ENCODE data around the gene SYCP2.
A peak's percentile ranks its signal among the peaks of the same experiment; 100 is the strongest.

The SYCP2 gene

DNA sequence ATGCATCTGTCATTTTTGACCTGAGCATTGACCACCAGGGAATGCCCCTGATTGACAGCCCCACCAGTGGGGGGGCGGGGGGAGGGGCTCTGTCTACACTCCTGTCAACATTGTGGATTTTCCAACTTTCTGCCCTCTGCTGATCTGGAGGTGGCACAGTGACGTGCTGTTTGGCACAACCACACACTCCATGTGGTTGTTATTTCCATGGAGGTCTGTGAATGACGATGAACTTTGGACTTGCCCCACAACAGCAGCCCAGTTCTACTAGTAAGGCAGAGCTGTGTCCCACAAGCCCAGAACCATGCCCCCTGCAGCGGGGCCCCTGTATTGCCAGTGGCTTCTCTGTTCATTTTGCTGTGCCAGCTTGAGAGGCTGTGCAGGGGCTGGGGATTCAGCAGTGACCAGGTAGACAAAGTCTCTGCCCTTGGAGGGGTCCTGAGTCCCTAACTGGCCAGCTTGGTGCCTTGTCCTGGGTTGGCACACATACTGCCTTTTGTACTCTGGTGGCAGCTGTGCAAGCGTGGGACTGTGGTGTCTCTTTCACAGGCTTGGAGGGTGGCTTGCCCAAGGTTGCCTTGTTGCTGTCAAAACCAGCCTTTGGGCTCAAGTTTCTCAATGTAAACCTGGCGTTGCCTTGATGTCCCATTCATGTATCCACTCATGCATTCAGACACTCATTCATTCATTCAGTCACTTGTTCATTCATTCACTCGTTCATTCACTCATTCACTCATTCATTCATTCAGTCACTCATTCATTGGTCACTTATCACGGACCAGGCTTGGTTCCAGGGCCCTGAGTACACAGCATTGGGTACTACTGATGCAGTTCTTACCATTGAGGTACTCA is 108.5 kb downstream of the SYCP2 start:
- no peak for DNase-seq (ENCODE audit: insufficient read length, low spot score)
- FAIRE-seq = peak; percentile 81

DNA sequence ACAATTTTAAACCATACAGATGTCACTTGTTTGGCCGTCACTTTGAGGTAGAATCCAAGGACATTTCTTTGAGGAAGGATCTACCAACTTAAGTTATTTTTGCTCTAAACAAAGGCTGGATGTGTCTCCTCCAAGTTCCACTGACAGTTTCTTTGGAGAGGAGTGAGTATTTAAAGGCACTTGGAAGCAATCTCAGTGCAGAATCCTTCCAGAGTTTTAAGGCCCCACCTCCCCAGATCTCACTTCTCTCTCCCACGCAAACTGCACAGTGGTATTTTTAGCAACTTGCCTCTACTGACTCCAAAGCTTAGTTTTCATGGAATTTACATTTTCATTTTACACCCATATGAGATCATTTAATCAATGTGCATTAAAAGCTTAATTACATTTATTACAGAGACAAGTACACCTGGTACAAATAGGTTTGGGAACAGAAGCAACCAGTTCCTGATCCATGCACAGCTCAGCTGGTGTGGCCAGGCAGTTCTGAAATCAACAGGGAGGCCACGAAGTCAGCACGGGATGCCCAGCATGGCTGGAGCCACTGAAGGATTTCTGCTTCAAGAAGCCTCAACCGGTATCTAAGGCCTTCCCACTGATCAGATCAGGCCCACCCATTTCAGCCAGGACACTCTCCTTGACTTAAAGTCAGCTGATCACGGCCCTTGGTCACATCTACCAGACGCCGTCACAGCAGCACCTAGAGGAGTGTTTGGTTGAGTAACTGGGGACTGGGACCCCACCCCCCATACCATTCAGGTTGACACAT is 109.8 kb downstream of the SYCP2 start:
- FAIRE-seq (no peak), DNase-seq (ENCODE audit: insufficient read length, low spot score) (no peak)

DNA sequence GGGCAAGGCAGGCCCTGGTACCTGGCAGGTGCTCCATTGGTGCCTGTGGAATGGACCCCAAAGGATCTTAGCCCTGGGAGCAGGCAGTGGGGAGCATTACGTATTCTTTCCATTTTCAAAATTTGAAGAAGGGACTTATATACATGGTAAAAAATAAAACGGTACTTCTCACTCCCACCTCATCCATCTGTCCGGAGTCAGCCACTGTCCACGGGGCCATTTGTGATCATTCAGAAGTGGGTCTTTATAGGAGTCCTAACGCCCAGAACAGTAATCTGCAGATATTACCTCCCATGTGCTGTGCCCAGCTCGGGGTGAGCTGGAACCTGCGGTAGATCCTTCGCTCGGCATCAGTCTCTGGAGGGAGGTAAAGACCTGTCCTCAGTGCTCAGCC is 110.4 kb downstream of the SYCP2 start:
- DNase-seq (ENCODE audit: insufficient read length, low spot score) (no peak), FAIRE-seq (no peak)

DNA sequence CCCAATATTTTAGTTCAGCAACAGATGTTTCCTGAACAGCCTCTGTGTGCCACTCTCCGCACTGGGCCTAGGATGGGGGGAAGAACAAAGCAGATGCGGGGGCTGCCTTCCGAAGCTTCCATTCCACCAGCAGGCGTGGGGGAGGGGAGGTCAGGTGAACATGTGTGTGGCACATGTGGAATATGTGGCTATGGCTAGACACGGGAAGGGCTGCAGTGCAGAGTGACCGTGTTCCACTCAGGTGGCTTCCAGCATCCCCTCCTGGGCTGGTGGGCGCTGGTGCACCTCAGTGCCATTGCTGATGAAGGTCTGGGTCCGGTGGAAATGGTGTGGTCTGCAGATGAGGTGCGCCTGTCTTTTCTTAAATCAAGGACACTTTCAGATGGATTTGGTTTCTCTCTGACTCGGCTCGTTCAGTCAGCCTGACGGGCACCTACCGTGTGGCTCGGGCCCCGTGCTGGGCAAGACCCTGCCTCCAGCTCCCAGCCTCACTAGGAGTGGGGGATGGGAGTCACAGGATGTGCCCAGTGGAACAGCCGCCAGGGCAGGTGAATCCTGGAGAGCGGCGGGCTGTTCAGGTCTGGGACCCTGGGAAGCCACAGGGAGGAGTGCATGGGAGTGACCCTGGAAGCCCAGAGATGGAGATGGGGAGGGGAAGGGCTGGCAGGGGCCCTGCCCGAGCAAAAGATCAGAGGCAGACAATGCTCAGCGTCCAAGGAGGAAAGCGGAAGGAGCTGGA is 111.0 kb downstream of the SYCP2 start:
- FAIRE-seq = no peak
- no peak for DNase-seq (ENCODE audit: insufficient read length, low spot score)

DNA sequence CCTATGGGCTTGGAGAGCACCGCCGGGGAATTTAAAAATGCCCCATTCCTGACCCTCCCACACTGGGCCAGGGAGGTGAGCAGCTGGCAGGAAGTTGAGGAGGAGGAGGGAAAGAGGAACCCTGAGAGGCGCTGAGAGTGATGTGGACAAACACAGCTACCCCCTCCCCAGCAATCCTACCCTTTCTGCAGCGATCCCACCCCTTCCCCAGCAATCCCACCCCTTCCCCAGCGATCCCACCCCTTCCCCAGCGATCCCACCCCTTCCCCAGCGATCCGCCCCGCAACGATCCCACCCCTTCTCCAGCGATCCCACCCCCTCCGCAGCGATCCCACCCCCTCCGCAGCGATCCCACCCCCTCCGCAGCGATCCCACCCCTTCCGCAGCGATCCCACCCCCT is 111.6 kb downstream of the SYCP2 start:
- FAIRE-seq (no peak), DNase-seq (ENCODE audit: insufficient read length, low spot score) (no peak)

DNA sequence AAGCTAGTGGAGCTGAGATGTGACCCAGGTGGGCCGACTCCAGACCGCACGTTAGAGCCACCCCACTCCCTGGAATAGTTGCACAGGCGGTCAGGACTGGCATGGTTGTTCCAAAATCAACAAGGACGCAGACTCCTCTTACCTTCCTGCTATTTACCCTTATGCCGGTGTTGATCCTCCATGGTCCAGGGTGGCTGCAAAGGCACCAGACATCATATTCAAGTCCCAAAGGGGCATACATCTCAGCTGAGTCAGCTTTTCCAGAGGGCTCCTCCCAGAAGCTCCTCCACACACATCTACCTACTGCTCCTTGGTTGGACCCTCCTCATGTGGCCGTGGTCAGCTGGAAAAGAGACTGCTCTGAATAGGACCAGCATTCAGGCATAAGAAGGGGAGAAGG is 112.2 kb downstream of the SYCP2 start:
- FAIRE-seq (no peak), DNase-seq (ENCODE audit: insufficient read length, low spot score) (no peak)

DNA sequence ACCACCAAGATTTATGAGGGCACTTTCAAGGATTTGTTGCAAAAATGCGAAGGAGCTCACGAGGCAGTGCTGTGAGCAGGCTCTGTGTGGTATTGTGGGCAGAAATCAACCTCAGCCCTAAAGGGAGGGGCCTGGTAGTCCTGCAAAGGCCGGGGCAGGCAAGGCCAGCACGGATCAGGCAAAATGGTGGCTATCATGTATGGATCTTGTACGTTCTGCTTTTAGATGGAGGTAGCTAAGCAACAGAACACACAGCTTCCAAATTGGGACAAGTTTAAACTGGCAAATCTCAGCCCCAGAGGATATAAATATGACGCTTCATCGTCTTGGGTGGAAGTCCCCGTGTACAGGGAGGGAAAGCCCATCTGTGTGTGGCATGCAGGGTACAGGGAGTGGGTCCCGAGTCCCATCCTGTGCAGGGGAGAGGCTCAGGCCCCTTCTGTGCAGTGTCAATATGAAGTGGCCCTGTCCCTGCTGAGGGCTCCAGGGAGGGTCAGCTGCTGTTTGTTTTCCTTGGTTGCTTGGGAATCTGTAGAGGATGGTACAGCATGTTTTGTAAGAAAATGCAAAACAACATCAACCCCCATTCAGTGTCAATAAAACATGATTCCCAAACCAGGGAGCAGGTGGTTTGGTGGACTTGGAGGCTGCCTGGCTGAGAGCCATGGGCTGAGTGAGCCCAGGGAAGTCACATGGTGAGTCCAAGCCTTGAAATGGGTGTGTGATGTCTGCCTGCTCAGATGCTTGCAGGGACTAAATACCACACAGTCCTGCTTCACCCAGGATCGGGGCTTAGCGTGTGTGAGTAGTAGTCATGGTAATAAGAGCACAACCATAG is 113.0 kb downstream of the SYCP2 start:
- FAIRE-seq = peak; percentile 46
- DNase-seq (ENCODE audit: insufficient read length, low spot score) = no peak

DNA sequence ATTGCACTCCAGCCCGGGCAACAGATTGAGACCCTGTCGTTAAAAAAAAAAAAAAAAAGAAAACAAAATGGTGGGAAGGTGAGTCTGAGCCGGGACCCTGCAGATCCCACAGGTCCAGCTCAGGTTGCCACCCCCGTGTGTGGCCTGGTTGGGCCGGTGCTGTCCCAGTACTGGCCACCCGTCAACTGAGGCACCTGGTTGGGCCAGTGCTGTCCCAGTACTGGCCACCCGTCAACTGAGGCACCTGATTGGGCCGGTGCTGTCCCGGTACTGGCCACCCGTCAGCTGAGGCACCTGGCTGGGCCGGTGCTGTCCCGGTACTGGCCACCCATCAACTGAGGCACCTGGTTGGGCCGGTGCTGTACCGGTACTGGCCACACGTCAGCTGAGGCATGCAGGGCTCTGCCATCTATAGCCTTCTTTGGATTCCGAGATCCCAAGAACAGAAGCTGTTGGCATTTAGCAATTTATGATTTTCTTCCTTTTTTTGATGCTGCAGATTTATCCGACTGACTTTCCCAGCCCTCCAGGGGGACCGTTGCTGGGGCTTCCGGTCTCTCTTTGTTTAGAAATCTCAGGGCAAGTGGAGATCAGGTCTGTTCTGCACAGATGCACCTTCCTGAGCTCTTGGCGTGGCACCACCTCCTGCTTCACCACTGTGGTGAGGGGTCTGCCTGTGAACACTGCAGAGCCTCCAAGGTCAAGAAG is 113.8 kb downstream of the SYCP2 start:
- DNase-seq (ENCODE audit: insufficient read length, low spot score) = no peak
- FAIRE-seq = peak; percentile 48

DNA sequence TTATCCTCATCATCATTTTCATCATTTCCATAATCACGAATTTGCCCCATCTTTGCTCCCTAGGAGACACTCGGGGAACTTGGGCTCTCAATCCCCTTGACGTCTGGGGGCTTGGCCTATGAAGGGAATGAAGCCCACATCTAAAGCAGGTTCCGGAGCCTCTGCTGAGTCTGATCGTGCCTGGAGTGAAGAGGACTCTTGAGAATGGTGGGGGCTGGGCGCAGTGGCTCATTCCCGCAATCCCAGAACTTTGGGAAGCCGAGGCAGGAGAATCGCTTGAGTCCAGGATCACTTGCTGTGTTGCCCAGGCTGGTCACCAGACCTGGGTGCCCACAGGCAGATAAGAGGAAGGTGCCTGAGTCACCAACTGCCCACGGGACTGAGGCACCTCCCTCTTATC is 114.5 kb downstream of the SYCP2 start:
- FAIRE-seq (no peak), DNase-seq (ENCODE audit: insufficient read length, low spot score) (no peak)

DNA sequence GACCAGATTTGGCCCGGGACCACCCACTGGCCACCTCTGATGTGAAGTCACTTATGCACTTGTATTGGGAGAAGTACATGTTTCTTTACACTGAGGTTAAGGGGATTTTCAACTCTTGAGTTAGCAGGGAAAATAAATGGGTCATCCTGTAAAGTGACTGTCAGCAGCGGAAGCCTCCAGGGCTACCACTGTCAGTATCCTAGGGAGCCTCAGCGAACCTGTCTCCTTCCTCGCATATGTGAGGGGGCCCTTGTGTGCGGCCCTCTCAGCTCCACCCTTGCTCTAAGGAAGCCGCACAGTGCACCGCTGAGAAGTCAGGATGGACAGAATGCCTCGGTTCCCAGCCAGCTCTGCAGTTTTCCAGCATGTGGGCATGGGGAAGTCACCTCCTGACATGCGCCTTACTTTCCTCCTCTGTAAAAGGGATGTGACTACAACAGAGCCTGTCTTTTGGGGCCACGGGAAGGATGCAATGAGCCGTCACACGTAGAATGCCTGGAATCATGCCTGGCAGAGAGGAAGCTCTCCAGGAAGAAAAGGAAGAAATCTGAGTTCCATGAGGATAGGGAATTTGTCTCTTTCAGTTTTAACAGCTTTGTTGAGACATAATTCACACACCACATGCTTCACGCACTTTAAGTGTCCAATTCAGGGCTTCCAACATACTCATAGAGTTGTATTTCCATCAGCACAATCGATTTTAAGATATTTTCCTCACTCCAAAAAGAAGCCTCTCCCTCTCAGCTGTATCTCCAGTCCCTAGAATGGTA is 115.4 kb downstream of the SYCP2 start:
- peak; percentile 72 for FAIRE-seq
- no peak for DNase-seq (ENCODE audit: insufficient read length, low spot score)

DNA sequence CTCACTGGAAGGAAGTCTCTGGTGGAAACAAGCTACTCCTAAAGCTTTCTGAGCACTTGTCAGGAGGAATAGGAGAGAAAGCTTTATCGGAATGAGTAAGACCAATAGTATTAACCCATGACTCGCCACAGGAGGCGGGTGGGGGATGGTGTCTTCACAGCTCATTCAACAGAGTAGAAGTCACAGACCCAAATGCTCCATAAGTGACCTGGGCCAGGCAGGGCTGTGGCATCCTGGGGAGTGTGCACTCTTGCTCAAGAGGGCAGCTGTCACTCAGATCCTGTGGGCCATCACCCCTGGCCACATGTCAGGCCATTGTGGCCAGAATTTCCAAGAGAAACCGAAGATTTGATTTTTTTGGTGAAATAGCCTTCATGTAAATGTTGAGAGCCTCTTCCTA is 116.0 kb downstream of the SYCP2 start:
- DNase-seq (ENCODE audit: insufficient read length, low spot score) = no peak
- FAIRE-seq = no peak

DNA sequence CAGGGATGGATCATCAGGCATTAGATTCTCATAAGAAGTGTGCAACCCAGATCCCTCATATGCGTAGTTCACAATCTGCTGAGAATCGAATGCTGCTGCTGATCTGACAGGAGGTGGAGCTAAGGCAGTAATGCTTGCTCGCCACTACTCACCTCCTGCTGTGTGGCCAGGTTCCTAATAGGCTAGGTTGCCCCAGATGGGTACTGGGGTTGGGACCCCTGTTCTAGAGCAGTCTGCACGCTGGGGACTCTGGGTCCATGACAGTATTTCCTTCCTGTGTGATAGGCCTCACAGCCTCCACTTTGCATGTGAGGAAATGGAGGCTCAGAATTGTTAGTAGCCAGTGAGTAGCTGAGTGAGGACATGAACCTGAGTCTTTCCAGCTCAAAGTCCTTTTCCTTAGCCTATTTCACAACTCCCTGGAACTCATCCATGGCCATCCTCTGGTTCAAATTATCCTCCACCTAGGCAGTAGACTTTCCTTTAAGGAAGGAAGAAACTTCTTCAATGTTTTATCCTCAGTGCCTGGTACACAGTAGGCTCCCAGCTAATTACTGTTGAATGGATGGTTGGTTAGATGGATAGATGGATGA is 117.2 kb downstream of the SYCP2 start:
- FAIRE-seq (peak; percentile 57), DNase-seq (ENCODE audit: insufficient read length, low spot score) (no peak)

DNA sequence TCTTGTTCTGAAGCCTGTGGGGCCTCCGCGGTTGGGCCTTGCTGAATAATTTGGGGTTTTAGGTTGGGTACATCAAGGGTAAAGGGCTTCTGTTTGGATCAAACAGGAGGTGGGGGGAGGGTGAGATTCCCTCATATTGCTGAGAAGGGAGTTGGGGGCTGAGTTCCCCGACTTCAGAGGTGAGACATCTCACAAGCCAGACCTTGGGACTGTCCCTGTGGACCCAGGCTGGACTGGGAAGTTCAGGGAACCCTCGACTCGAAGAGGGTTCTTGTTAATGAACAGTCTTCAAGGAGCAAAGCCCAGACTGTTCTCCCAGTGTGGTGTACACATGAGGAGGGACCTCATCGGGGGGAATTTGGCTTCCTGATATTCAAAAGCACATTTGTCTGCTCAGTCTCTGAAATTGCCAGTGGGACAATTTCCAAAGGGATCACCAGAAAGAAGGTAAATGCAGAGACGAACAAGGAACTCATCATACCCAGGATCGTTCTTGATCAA is 118.5 kb downstream of the SYCP2 start:
- DNase-seq (ENCODE audit: insufficient read length, low spot score) = no peak
- no peak for FAIRE-seq

DNA sequence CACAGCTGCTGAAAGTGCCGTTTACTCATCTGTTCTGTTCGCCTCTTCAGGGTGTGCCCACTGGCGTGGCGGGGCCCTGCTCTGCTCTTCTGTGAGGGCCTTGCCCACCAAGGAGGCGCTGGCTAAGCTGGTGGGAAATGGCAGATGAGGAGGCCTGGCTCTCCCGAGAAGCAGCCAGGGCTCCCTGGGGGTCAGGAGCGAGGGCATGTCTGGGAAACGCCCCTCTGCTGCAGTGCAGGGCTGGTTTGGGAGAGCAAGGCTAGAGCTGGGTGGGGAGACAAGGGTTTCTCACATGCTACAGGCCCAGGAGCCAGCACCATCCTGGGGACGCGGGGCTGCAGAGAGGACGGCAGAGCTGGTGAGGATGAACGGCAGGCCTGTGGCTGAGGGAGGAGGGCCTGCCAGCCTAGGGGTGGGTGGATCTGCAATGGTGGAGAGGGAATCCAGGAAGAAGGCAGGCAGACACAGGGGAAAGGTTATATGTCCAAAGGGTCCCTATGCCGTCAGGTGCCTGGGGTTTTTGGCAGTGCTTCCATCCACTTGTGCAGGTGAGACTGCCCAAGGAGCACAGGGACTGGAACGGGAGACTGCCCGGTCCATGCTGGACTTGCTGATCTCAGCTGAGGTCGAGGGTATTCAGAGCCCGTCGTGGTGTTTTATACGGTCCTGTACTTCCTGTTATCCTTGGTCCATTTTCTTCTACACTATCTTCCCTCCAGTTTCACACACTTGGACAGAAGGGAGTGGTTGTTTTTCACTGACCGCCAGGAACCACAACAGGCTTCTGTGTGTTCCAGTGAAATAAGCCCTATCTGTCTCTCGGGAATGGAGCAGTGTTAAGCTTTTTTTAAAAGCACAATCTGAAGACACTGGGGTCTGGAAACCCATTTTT is 119.2 kb downstream of the SYCP2 start:
- FAIRE-seq (peak; percentile 51), DNase-seq (ENCODE audit: insufficient read length, low spot score) (no peak)

Data from HTR-8/SVneo (cell line).